Mesenchymal stem cell (in vitro differentiated cells and primary cell): ENCODE results near the gene C6orf58. TPM values are rescaled to one million over a fixed set of nuclear protein-coding genes. Genes with fewer than 3 reads are reported as not detected.

Experiments
- DNase-seq: peaks from one replicate; pipeline ENCODE4 v3.0.0-alpha.2; 2013
- H2AFZ ChIP-seq: one replicate; pipeline ENCODE4 v1.6.1; 2013; ENCODE audit warnings: low read depth, mild to moderate bottlenecking, control low read depth, inconsistent platforms, low read length, moderate library complexity
- H2AK5ac ChIP-seq: 2 replicates; pipeline ENCODE4 v1.6.1; 2013; ENCODE audit warnings: low read length, moderate library complexity, mild to moderate bottlenecking, inconsistent platforms; ENCODE audit not compliant: severe bottlenecking
- H2BK120ac ChIP-seq: one replicate; pipeline ENCODE4 v1.6.1; 2013; ENCODE audit warnings: low read depth, mild to moderate bottlenecking, inconsistent platforms, low read length, moderate library complexity
- H2BK12ac ChIP-seq, 2 experiments: one replicate each; pipeline ENCODE4 v1.6.1; 2013; ENCODE audit warnings: inconsistent platforms in 2 of 2, low read length in 2 of 2, mild to moderate bottlenecking in 2 of 2, moderate library complexity in 2 of 2, control low read depth in 1 of 2
- H2BK15ac ChIP-seq: one replicate; pipeline ENCODE4 v1.6.1; 2013; ENCODE audit warnings: mild to moderate bottlenecking, low read depth, inconsistent platforms; ENCODE audit not compliant: poor library complexity, severe bottlenecking
- H2BK5ac ChIP-seq: 2 replicates; pipeline ENCODE4 v1.6.1; 2013; ENCODE audit warnings: low read depth, mild to moderate bottlenecking, low read length, control low read depth, inconsistent platforms; ENCODE audit not compliant: poor library complexity, severe bottlenecking
- H3K14ac ChIP-seq, 2 experiments: one replicate each; pipeline ENCODE4 v1.6.1; 2013; ENCODE audit warnings: inconsistent platforms in 2 of 2, low read length in 2 of 2, control low read depth in 1 of 2, mild to moderate bottlenecking in 1 of 2, moderate library complexity in 1 of 2
- H3K18ac ChIP-seq, 2 experiments: one replicate each; pipeline ENCODE4 v1.6.1; 2013; ENCODE audit warnings: inconsistent platforms in 2 of 2, low read length in 2 of 2, control low read depth in 1 of 2, low read depth in 1 of 2, mild to moderate bottlenecking in 1 of 2
- H3K23ac ChIP-seq, 2 experiments: one replicate each; pipeline ENCODE4 v1.6.1; 2013; ENCODE audit warnings: inconsistent platforms in 2 of 2, low read length in 2 of 2, mild to moderate bottlenecking in 2 of 2, moderate library complexity in 2 of 2, control low read depth in 1 of 2
- H3K27ac ChIP-seq: 2 replicates; pipeline ENCODE4 v1.5.1; 2013; ENCODE audit warnings: mild to moderate bottlenecking, moderate library complexity, low read length, control low read depth, inconsistent platforms; ENCODE audit not compliant: poor library complexity, severe bottlenecking
- H3K27me3 ChIP-seq, 2 experiments: 2 replicates each; pipeline versions ENCODE4 v1.6.1 to v1.7.0; 2013; ENCODE audit warnings: low read length in 2 of 2, mild to moderate bottlenecking in 2 of 2, moderate library complexity in 2 of 2, control low read depth in 1 of 2, inconsistent platforms in 1 of 2; ENCODE audit not compliant: control insufficient read depth in 1 of 2, insufficient read depth in 1 of 2
- H3K36me3 ChIP-seq, 2 experiments: 2 replicates each; pipeline versions ENCODE4 v1.6.1 to v1.7.0; 2013; ENCODE audit warnings: low read length in 2 of 2, control low read depth in 1 of 2, inconsistent platforms in 1 of 2, low read depth in 1 of 2, mild to moderate bottlenecking in 1 of 2; ENCODE audit not compliant: insufficient read depth in 2 of 2, control insufficient read depth in 1 of 2
- H3K4ac ChIP-seq, 2 experiments: one replicate each; pipeline ENCODE4 v1.6.1; 2013; ENCODE audit warnings: inconsistent platforms in 2 of 2, low read length in 2 of 2, mild to moderate bottlenecking in 2 of 2, moderate library complexity in 2 of 2, control low read depth in 1 of 2, low read depth in 1 of 2
- H3K4me1 ChIP-seq: 2 replicates; pipeline ENCODE4 v1.6.1; 2013; ENCODE audit warnings: low read depth, low read length, control low read depth; ENCODE audit not compliant: control insufficient read depth, insufficient read depth
- H3K4me2 ChIP-seq: 2 replicates; pipeline ENCODE4 v1.6.1; 2013; ENCODE audit warnings: low read length, mild to moderate bottlenecking, inconsistent platforms; ENCODE audit not compliant: poor library complexity, severe bottlenecking
- H3K4me3 ChIP-seq, 2 experiments: 2 replicates each; pipeline versions ENCODE4 v1.5.1 to v1.7.0; 2013; ENCODE audit warnings: low read length in 2 of 2, mild to moderate bottlenecking in 2 of 2, control low read depth in 1 of 2, low read depth in 1 of 2; ENCODE audit not compliant: insufficient read depth in 1 of 2
- H3K79me1 ChIP-seq: replicated peaks from 2 replicates; pipeline ENCODE4 v1.6.1; 2013; ENCODE audit warnings: mild to moderate bottlenecking, control low read depth, low read length, inconsistent platforms; ENCODE audit not compliant: poor library complexity, severe bottlenecking
- H3K9ac ChIP-seq: 2 replicates; pipeline ENCODE4 v1.7.0; 2013; ENCODE audit warnings: mild to moderate bottlenecking, low read length, moderate library complexity
- H3K9me3 ChIP-seq: 2 replicates; pipeline ENCODE4 v1.7.0; 2013; ENCODE audit warnings: mild to moderate bottlenecking, low read length; ENCODE audit not compliant: control insufficient read depth
- H4K8ac ChIP-seq: one replicate; pipeline ENCODE4 v1.6.1; 2013; ENCODE audit warnings: inconsistent platforms, mild to moderate bottlenecking, low read length, moderate library complexity
- H4K91ac ChIP-seq: one replicate; pipeline ENCODE4 v1.6.1; 2013; ENCODE audit warnings: mild to moderate bottlenecking, low read length, inconsistent platforms
- WGBS: methylation state at CpG from one replicate; pipeline ENCODE4 v1.1.7; 2013; ENCODE audit warnings: mixed read lengths; 5-methylcytosine and 5-hydroxymethylcytosine counted together
- polyA plus RNA-seq, 2 experiments: library from polyadenylated mRNA; stranded (reverse); fragments of 200-250 nt; gene quantifications; one replicate each; pipeline ENCODE4 v1.2.3, GENCODE V29; 2013

Gene C6orf58
- polyA plus RNA-seq (2013, experiment 1 of 2): not detected
- not detected for polyA plus RNA-seq (2013, experiment 2 of 2)

- Histone ChIP-seq H3K9ac (no peak within 1 kb of the TSS), H3K4ac (no peak within 1 kb of the TSS), H3K9me3 (no peaks in the 10 kb centered on the region), H3K27ac (no peak within 1 kb of the TSS), H2BK120ac (no peak within 1 kb of the TSS), H2AFZ (no peak within 1 kb of the TSS), H3K36me3 (no peaks in the 10 kb centered on the region), H4K91ac (no peak within 1 kb of the TSS), H3K4me2 (no peak within 1 kb of the TSS), H3K4me1 (no peaks in the 10 kb centered on the region), H3K79me1 (no peaks in the 10 kb centered on the region), H2BK5ac (no peak within 1 kb of the TSS), H3K4me3 (no peak within 1 kb of the TSS), H3K14ac (no peak within 1 kb of the TSS), H2AK5ac (no peak within 1 kb of the TSS), H3K27me3 (no peaks in the 10 kb centered on the region), H4K8ac (no peak within 1 kb of the TSS), H3K23ac (no peak within 1 kb of the TSS), H3K18ac (no peak within 1 kb of the TSS), H2BK15ac (no peak within 1 kb of the TSS), H2BK12ac (no peak within 1 kb of the TSS)
- no peak for DNase-seq
- WGBS: 100% methylated on average over 2 of the region's 3 CpGs
Observed at GRCh38 chr6:127576874-127577273, at the start of gene C6orf58. Gene C6orf58, plus strand, starts transcription at chr6:127577174. Its CDS starts 12 bp downstream, at chr6:127577186.

GRCh38 chr6:127533011-127533410 is 44.0 kb upstream of the C6orf58 start:
- no peak overlapping the region for H3K4ac ChIP-seq
- H3K27ac ChIP-seq: no peak overlapping the region
- no peaks in the 10 kb centered on the region for H3K79me1 ChIP-seq
- no peak overlapping the region for H3K4me2 ChIP-seq
- H3K9me3 ChIP-seq: no peaks in the 10 kb centered on the region
- no peak overlapping the region for H4K8ac ChIP-seq
- H3K14ac ChIP-seq: no peak overlapping the region
- H2BK120ac ChIP-seq: no peak overlapping the region
- no peak overlapping the region for H3K4me3 ChIP-seq
- no peak overlapping the region for H3K23ac ChIP-seq
- H4K91ac ChIP-seq: no peak overlapping the region
- no peak overlapping the region for H3K18ac ChIP-seq
- H2BK15ac ChIP-seq: no peak overlapping the region
- H2AK5ac ChIP-seq: no peak overlapping the region
- no peaks in the 10 kb centered on the region for H3K4me1 ChIP-seq
- H3K9ac ChIP-seq: no peak overlapping the region
- 88% methylated on average over 1 of the region's 1 CpG for WGBS
- H3K27me3 ChIP-seq: no peaks in the 10 kb centered on the region
- no peak overlapping the region for H2BK5ac ChIP-seq
- H2BK12ac ChIP-seq: no peak overlapping the region
- no peak overlapping the region for H2AFZ ChIP-seq
- H3K36me3 ChIP-seq: no peaks in the 10 kb centered on the region
- DNase-seq: no peak

- H3K9ac ChIP-seq: no peak overlapping the region
- H3K4me2 ChIP-seq: no peak overlapping the region
- no peak overlapping the region for H2AFZ ChIP-seq
- H2BK5ac ChIP-seq: no peak overlapping the region
- H4K91ac ChIP-seq: no peak overlapping the region
- no peaks in the 10 kb centered on the region for H3K4me1 ChIP-seq
- H3K4ac ChIP-seq: no peak overlapping the region
- H3K14ac ChIP-seq: no peak overlapping the region
- H2BK15ac ChIP-seq: no peak overlapping the region
- H2BK12ac ChIP-seq: no peak overlapping the region
- 100% methylated on average over 1 of the region's 3 CpGs for WGBS
- no peak overlapping the region for H3K18ac ChIP-seq
- H3K79me1 ChIP-seq: no peaks in the 10 kb centered on the region
- H3K27ac ChIP-seq: no peak overlapping the region
- DNase-seq: no peak
- no peaks in the 10 kb centered on the region for H3K27me3 ChIP-seq
- H3K9me3 ChIP-seq: no peaks in the 10 kb centered on the region
- H4K8ac ChIP-seq: no peak overlapping the region
- no peak overlapping the region for H3K4me3 ChIP-seq
- H3K23ac ChIP-seq: no peak overlapping the region
- no peak overlapping the region for H2BK120ac ChIP-seq
- H2AK5ac ChIP-seq: no peak overlapping the region
- H3K36me3 ChIP-seq: no peaks in the 10 kb centered on the region
Observed at GRCh38 chr6:127533736-127534135, 43.2 kb upstream of the C6orf58 start.

GRCh38 chr6:127538750-127539264 is 38.2 kb upstream of the C6orf58 start:
- no peak overlapping the region for H3K4me3 ChIP-seq
- H2BK120ac ChIP-seq: no peak overlapping the region
- H3K79me1 ChIP-seq: no peaks in the 10 kb centered on the region
- no peaks in the 10 kb centered on the region for H3K9me3 ChIP-seq
- H3K18ac ChIP-seq: no peak overlapping the region
- peak overlapping the region; percentile 49 for H3K9ac ChIP-seq
- no peak overlapping the region for H4K8ac ChIP-seq
- WGBS: 83% methylated on average over 2 of the region's 2 CpGs
- no peaks in the 10 kb centered on the region for H3K4me1 ChIP-seq
- no peak for DNase-seq
- no peaks in the 10 kb centered on the region for H3K36me3 ChIP-seq
- no peak overlapping the region for H3K14ac ChIP-seq
- H2BK5ac ChIP-seq: no peak overlapping the region
- no peak overlapping the region for H2AK5ac ChIP-seq
- no peak overlapping the region for H2BK12ac ChIP-seq
- H3K27me3 ChIP-seq: no peaks in the 10 kb centered on the region
- no peak overlapping the region for H3K4me2 ChIP-seq
- H4K91ac ChIP-seq: no peak overlapping the region
- no peak overlapping the region for H2BK15ac ChIP-seq
- H3K27ac ChIP-seq: no peak overlapping the region
- no peak overlapping the region for H2AFZ ChIP-seq
- H3K23ac ChIP-seq: no peak overlapping the region
- H3K4ac ChIP-seq: no peak overlapping the region
